IMR-90 (cell line): ENCODE data around the gene TYW5. TPM values are rescaled to one million over a fixed set of nuclear protein-coding genes. Genes with fewer than 3 reads are reported as not detected.

Experiments
- ATAC-seq: fragments of 200-7000 bp; cut with Tn5 transposase; 2 replicates; pipeline ENCODE4 v1.9.1; 2020; ENCODE audit warnings: low read depth, mild to moderate bottlenecking, moderate library complexity
- BruUV-seq: library from RNA; stranded (reverse); fragments of 400-500 nt; replicated peaks from 2 replicates; lab custom pipeline; 2021; lab: Mats Ljungman, UMichigan
- CTCF ChIA-PET: fragments of 300-600 bp; formaldehyde crosslinking; extraction: SDS; loops from one replicate; lab custom pipeline; 2021; ENCODE audit warnings: antibody characterized with exemption; lab: Yijun Ruan, JAX
- POLR2A ChIA-PET: fragments of 300-600 bp; sonication (Branson Sonifier 250); formaldehyde crosslinking; loops from one replicate; lab custom pipeline; 2022; ENCODE audit warnings: antibody characterized with exemption; ENCODE audit not compliant: unreplicated experiment; lab: Charles Lee
- DNase-seq: peaks from one replicate; pipeline ENCODE4 v3.0.0; 2013
- H2AFZ ChIP-seq: replicated peaks from 2 replicates; pipeline ENCODE3; 2013; ENCODE audit warnings: low read length, mild to moderate bottlenecking; ENCODE audit not compliant: poor library complexity
- H2AK5ac ChIP-seq: 2 replicates; pipeline ENCODE4 v1.6.1; 2013; ENCODE audit warnings: low read depth, low read length, inconsistent platforms
- H2AK9ac ChIP-seq: replicated peaks from 2 replicates; pipeline ENCODE3; 2013; ENCODE audit warnings: mild to moderate bottlenecking, low read depth, low read length, moderate library complexity; ENCODE audit not compliant: poor library complexity
- H2BK120ac ChIP-seq: 2 replicates; pipeline ENCODE4 v1.6.1; 2013; ENCODE audit warnings: low read depth, low read length, inconsistent platforms
- H2BK15ac ChIP-seq: 3 replicates; pipeline ENCODE4 v1.6.1; 2013; ENCODE audit warnings: low read depth, low read length, inconsistent platforms
- H2BK20ac ChIP-seq: 2 replicates; pipeline ENCODE4 v1.6.1; 2013; ENCODE audit warnings: low read depth, mild to moderate bottlenecking, inconsistent platforms, low read length, moderate library complexity
- H2BK5ac ChIP-seq: 2 replicates; pipeline ENCODE4 v1.6.1; 2013; ENCODE audit warnings: mild to moderate bottlenecking, low read depth, low read length, inconsistent platforms; ENCODE audit not compliant: poor library complexity, severe bottlenecking
- H3K14ac ChIP-seq: replicated peaks from 2 replicates; pipeline ENCODE4 v1.6.1; 2013; ENCODE audit warnings: low read depth, low read length, inconsistent platforms
- H3K18ac ChIP-seq: 2 replicates; pipeline ENCODE4 v1.6.1; 2013; ENCODE audit warnings: low read depth, low read length, control low read depth
- H3K23ac ChIP-seq: 2 replicates; pipeline ENCODE4 v1.6.1; 2013; ENCODE audit warnings: low read depth, low read length, inconsistent platforms
- H3K27ac ChIP-seq: 2 replicates; pipeline ENCODE4 v1.5.1; 2013; ENCODE audit warnings: mild to moderate bottlenecking, control low read depth, low read length; ENCODE audit not compliant: insufficient read depth
- H3K27me3 ChIP-seq: 2 replicates; pipeline ENCODE4 v1.6.1; 2013; ENCODE audit warnings: low read length; ENCODE audit not compliant: control insufficient read depth, insufficient read depth
- H3K36me3 ChIP-seq: 2 replicates; pipeline ENCODE4 v1.6.1; 2013; ENCODE audit warnings: low read length, mixed read lengths; ENCODE audit not compliant: control insufficient read depth, insufficient read depth
- H3K4ac ChIP-seq: 2 replicates; pipeline ENCODE4 v1.6.1; 2013; ENCODE audit warnings: low read depth, low read length, inconsistent platforms
- H3K4me1 ChIP-seq: 2 replicates; pipeline ENCODE4 v1.6.1; 2013; ENCODE audit warnings: low read length, mixed read lengths; ENCODE audit not compliant: control insufficient read depth, insufficient read depth
- H3K4me2 ChIP-seq: 2 replicates; pipeline ENCODE4 v1.6.1; 2013; ENCODE audit warnings: low read depth, mild to moderate bottlenecking, control low read depth, low read length, moderate library complexity
- H3K4me3 ChIP-seq: 2 replicates; pipeline ENCODE4 v1.5.1; 2013; ENCODE audit warnings: low read depth, mild to moderate bottlenecking, control low read depth, low read length, moderate library complexity; ENCODE audit not compliant: insufficient read depth
- H3K56ac ChIP-seq: 2 replicates; pipeline ENCODE4 v1.6.1; 2013; ENCODE audit warnings: low read length, inconsistent platforms; ENCODE audit not compliant: insufficient read depth; ENCODE audit errors: extremely low read depth
- H3K79me1 ChIP-seq, 2 experiments: 2 replicates each; pipeline ENCODE4 v1.6.1; 2013; ENCODE audit warnings: low read length in 2 of 2, inconsistent platforms in 1 of 2, low read depth in 1 of 2
- H3K9ac ChIP-seq: 2 replicates; pipeline ENCODE4 v1.6.1; 2013; ENCODE audit warnings: low read depth, low read length, control low read depth
- H3K9me1 ChIP-seq: 2 replicates; pipeline ENCODE4 v1.6.1; 2013; ENCODE audit warnings: low read length, inconsistent platforms; ENCODE audit not compliant: insufficient read depth
- H3K9me3 ChIP-seq: 2 replicates; pipeline ENCODE4 v1.6.1; 2013; ENCODE audit warnings: low read length; ENCODE audit not compliant: control insufficient read depth, insufficient read depth
- H4K20me1 ChIP-seq: 2 replicates; pipeline ENCODE4 v1.6.1; 2013; ENCODE audit warnings: low read length, inconsistent platforms; ENCODE audit not compliant: insufficient read depth
- H4K5ac ChIP-seq: 2 replicates; pipeline ENCODE4 v1.6.1; 2013; ENCODE audit warnings: mild to moderate bottlenecking, low read depth, low read length, control low read depth
- H4K8ac ChIP-seq, 2 experiments: 2 replicates each; pipeline ENCODE4 v1.6.1; 2013; ENCODE audit warnings: low read depth in 2 of 2, low read length in 2 of 2, control low read depth in 1 of 2, inconsistent platforms in 1 of 2
- H4K91ac ChIP-seq: 2 replicates; pipeline ENCODE4 v1.6.1; 2013; ENCODE audit warnings: low read depth, low read length, inconsistent platforms; ENCODE audit not compliant: insufficient read depth
- FOS ChIP-seq: fragments of 150-350 bp; IDR thresholded peaks from 2 replicates; pipeline ENCODE4 v1.6.1; 2016; ENCODE audit warnings: low read depth, low read length
- MAZ ChIP-seq: IDR thresholded peaks from 2 replicates; pipeline ENCODE4 v1.6.1; 2012; ENCODE audit warnings: low read depth, mild to moderate bottlenecking, low read length, improper control_type of control experiment, moderate library complexity, borderline replicate concordance
- MXI1 ChIP-seq: IDR thresholded peaks from 2 replicates; pipeline ENCODE4 v1.6.1; 2012; ENCODE audit warnings: low read depth, mild to moderate bottlenecking, low read length, moderate library complexity, borderline replicate concordance
- NFE2L2 ChIP-seq: fragments of 150-350 bp; IDR thresholded peaks from 2 replicates; pipeline ENCODE4 v1.6.1; 2016; ENCODE audit warnings: low read depth, mild to moderate bottlenecking, low read length
- RCOR1 ChIP-seq: IDR thresholded peaks from 2 replicates; pipeline ENCODE4 v1.6.1; 2012; ENCODE audit warnings: mild to moderate bottlenecking, low read length, improper control_type of control experiment; ENCODE audit not compliant: insufficient replicate concordance
- dilution Hi-C: fragments of 300-500 bp; cut with HindIII; formaldehyde crosslinking; loops from one replicate; pipeline ENCODE4 v1.14.3; 2018; ENCODE audit warnings: low sequenced_read_pairs; ENCODE audit not compliant: unreplicated experiment
- in situ Hi-C: fragments of 300-500 bp; cut with MboI; formaldehyde crosslinking; loops from 3 replicates; pipeline ENCODE4 v1.14.3; 2019; ENCODE audit warnings: low sequenced_read_pairs, inconsistent platforms, mixed read lengths
- intact Hi-C: fragments of 100-400 bp; cut with micrococcal nuclease; formaldehyde crosslinking; loops from 2 replicates; pipeline ENCODE4 v1.10.0; 2022
- polyA plus RNA-seq, 3 experiments: library from polyadenylated mRNA; depleted of rRNA; stranded (reverse); fragments of >200 nt; gene quantifications; 2 replicates each; pipeline ENCODE4 v1.2.3, GENCODE V29; 2012; ENCODE audit warnings: low replicate concordance in 1 of 3
- total RNA-seq: library from RNA; depleted of rRNA; stranded (reverse); fragments of >200 nt; gene quantifications from 2 replicates; pipeline ENCODE4 v1.2.3, GENCODE V29; 2012

The TYW5 gene
- total and polyA plus RNA-seq, 2 of the 4 experiments (the other 2 are of a cell fraction), result 3.8 to 4.0 TPM

GRCh38 chr2:199977984-199978415, 22.7 kb upstream of the TYW5 start:
- H3K9ac ChIP-seq, result no peak overlapping the region
- no peak overlapping the region for H3K27ac ChIP-seq
- 0 out of 2 replicates have a peak overlapping the region, but pooled peaks have one; percentile 40 for H3K23ac ChIP-seq
- H2AK5ac ChIP-seq, result 0 out of 2 replicates have a peak overlapping the region, but pooled peaks have one; percentile 5
- ChIA-PET POLR2A (no interaction called here), CTCF (interaction anchor here (0.7 kb wide), 1 partner anchor 557 kb away, joined by 3 read pairs; no protein-coding TSS in a partner anchor)
- 0 out of 2 replicates have a peak overlapping the region, but pooled peaks have one; percentile 3 for H2BK20ac ChIP-seq
- H3K36me3 ChIP-seq, result no peaks in the 10 kb centered on the region
- peak overlapping the region; percentile 63 for H3K4me2 ChIP-seq
- peaks cover 9% of the 10 kb centered on the region for H3K4me1 ChIP-seq
- no peak overlapping the region for H3K4me3 ChIP-seq
- H2BK15ac ChIP-seq, result no peak overlapping the region
- H2AK9ac ChIP-seq, result no peak overlapping the region
- in situ Hi-C loops, result loop anchor here (5.0 to 10.0 kb wide), 2 partner anchors 499 to 727 kb away; no protein-coding TSS in a partner anchor
- H4K5ac ChIP-seq, result no peak overlapping the region
- H2AFZ ChIP-seq, result peak overlapping the region; percentile 11
- 0 out of 4 replicates have a peak overlapping the region, but pooled peaks of 1 of the 2 experiments have one; percentile 1 for H4K8ac ChIP-seq
- no peaks in the 10 kb centered on the region for H3K27me3 ChIP-seq
- H3K79me1 ChIP-seq, result no peaks in the 10 kb centered on the region
- no peak overlapping the region for H3K18ac ChIP-seq
- BruUV-seq, result no TSS peak
- H3K9me1 ChIP-seq, result no peaks in the 10 kb centered on the region
- peak; percentile 66 for ATAC-seq
- H3K56ac ChIP-seq, result no peak overlapping the region
- H3K9me3 ChIP-seq, result no peaks in the 10 kb centered on the region
- intact Hi-C loops, result loop anchor here (5.0 to 10.0 kb wide), 2 partner anchors 379 to 597 kb away; no protein-coding TSS in a partner anchor
- DNase-seq, result peak; percentile 82
- H2BK120ac ChIP-seq, result peak overlapping the region; percentile 51
- H2BK5ac ChIP-seq, result no peak overlapping the region
- no peak for TF ChIP-seq RCOR1
- TF ChIP-seq MXI1, result no peak
- no peak for TF ChIP-seq NFE2L2
- TF ChIP-seq FOS, result peak; percentile 56; the same call in 1 of the 2 replicates
- no peak for TF ChIP-seq MAZ
- dilution Hi-C loops, result no loop called here
- no peak overlapping the region for H3K14ac ChIP-seq
- H3K4ac ChIP-seq, result peak overlapping the region; percentile 60; the same call in 1 of the 2 replicates
- H4K20me1 ChIP-seq, result no peaks in the 10 kb centered on the region
- H4K91ac ChIP-seq, result no peak overlapping the region
